Measurements from ENCODE around the gene USP31. TPM values are rescaled to one million over a fixed set of nuclear protein-coding genes. Genes with fewer than 3 reads are reported as not detected.

The USP31 gene
- total RNA-seq, 1 donor from 2014 or later = 8.7 TPM

DNA sequence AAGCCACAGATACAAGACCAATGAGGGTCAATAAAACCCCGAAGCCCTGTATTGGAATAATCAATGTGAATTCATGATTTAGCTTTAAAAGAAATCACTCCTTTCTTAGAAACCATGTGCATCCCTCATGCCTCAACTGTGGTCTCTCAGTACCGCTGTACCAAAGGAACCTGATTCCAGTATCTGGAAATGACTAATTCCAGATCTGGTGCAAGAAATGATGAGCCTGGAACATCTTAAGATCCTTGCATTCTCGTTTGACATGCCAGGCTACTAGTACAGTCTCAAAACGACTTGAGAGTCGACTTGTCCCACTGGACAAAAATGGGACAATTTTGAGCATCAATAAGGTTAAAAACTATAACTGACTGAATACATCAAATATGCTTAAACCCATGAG is 21.2 kb downstream of the USP31 start:
- TF ChIP-seq, protein P1, sequence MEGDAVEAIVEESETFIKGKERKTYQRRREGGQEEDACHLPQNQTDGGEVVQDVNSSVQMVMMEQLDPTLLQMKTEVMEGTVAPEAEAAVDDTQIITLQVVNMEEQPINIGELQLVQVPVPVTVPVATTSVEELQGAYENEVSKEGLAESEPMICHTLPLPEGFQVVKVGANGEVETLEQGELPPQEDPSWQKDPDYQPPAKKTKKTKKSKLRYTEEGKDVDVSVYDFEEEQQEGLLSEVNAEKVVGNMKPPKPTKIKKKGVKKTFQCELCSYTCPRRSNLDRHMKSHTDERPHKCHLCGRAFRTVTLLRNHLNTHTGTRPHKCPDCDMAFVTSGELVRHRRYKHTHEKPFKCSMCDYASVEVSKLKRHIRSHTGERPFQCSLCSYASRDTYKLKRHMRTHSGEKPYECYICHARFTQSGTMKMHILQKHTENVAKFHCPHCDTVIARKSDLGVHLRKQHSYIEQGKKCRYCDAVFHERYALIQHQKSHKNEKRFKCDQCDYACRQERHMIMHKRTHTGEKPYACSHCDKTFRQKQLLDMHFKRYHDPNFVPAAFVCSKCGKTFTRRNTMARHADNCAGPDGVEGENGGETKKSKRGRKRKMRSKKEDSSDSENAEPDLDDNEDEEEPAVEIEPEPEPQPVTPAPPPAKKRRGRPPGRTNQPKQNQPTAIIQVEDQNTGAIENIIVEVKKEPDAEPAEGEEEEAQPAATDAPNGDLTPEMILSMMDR (IDR thresholded peaks at IDR 0.05) = no peak
- Mint-ChIP-seq H3K36me3 (ENCODE audit: low read depth) (no peaks in the 10 kb centered on the region), H3K27me3 (ENCODE audit: low read depth) (no peaks in the 10 kb centered on the region), H3K4me3 (ENCODE audit: unreplicated experiment) (no peak overlapping the region), H3K9me3 (ENCODE audit: low read depth) (no peaks in the 10 kb centered on the region), H3K27ac (ENCODE audit: unreplicated experiment) (no peak overlapping the region), H3K4me1 (ENCODE audit: low read depth) (peaks cover 42% of the 10 kb centered on the region)
- no peak for DNase-seq (ENCODE audit: low spot score)

DNA sequence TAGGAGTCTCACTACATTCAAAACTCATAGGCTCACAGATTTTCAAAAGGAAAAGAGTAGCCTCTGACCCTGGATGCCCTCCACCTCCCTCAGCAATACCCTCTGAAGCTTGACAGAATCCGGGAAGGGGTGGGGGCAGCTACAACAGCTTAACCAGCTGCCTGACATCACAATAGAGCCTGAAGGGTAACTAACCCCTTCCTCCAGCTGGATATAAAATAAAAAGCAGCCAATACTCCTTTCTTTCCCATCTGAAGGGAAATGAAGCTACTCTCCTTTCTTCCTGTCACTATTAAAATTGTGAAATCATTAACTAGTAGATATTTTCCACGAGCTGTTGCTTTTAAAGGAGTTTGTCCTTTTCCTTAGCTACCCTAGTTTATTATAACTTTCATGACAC is 24.0 kb downstream of the USP31 start:
- Mint-ChIP-seq H3K4me3 (ENCODE audit: unreplicated experiment) (no peak overlapping the region), H3K27me3 (ENCODE audit: low read depth) (no peaks in the 10 kb centered on the region), H3K36me3 (ENCODE audit: low read depth) (no peaks in the 10 kb centered on the region), H3K9me3 (ENCODE audit: low read depth) (peaks cover 2% of the 10 kb centered on the region), H3K4me1 (ENCODE audit: low read depth) (peaks cover 28% of the 10 kb centered on the region), H3K27ac (ENCODE audit: unreplicated experiment) (no peak overlapping the region)
- TF ChIP-seq, protein P1 (IDR thresholded peaks at IDR 0.05) = no peak
- no peak for DNase-seq (ENCODE audit: low spot score)

DNA sequence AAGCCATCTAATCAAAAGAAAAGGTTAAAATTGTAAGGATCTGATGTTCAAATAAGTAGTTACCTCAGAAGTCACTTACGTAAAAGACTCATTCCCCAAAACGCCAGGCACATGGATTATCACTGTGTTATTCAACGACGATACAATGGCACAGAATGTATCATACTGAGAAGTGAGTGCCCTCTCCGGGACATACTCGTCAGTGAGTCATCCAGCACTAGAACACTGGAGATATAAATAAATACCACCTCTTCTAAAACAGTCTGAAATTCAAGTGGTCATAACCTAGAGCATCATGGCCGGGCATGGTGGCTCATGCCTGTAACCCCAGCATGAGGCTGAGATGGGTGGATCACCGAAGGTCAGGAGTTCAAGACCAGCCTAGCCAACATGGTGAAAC is 24.9 kb downstream of the USP31 start:
- H3K4me1 Mint-ChIP-seq (ENCODE audit: low read depth) = peaks cover 36% of the 10 kb centered on the region
- H3K27ac Mint-ChIP-seq (ENCODE audit: unreplicated experiment) = peak overlapping the region; percentile 38
- no peak overlapping the region for H3K4me3 Mint-ChIP-seq (ENCODE audit: unreplicated experiment)
- no peaks in the 10 kb centered on the region for H3K36me3 Mint-ChIP-seq (ENCODE audit: low read depth)
- no peaks in the 10 kb centered on the region for H3K27me3 Mint-ChIP-seq (ENCODE audit: low read depth)
- TF ChIP-seq, protein P1 (IDR thresholded peaks at IDR 0.05) = peak; percentile 9
- no peak for DNase-seq (ENCODE audit: low spot score)
- H3K9me3 Mint-ChIP-seq (ENCODE audit: low read depth) = peaks cover 2% of the 10 kb centered on the region

DNA sequence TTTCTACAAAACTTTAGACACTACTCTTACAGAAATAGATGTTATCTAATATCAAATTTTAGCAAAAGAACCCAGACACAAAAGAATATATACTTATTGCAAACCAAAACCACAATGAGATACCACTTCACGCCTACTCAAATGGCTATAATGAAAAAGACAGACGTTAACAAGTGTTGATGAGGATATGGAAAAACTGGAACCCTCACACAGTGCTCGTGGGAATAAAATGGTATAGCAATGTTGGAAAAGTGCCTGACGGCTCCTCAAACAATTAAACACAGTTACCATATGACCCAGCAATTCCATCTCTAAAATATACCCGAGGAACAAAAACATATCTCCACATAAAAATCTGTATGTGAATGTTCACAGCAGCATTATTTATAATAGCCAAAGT is 27.1 kb downstream of the USP31 start:
- Mint-ChIP-seq H3K4me1 (ENCODE audit: low read depth) (peaks cover 41% of the 10 kb centered on the region), H3K27me3 (ENCODE audit: low read depth) (no peaks in the 10 kb centered on the region), H3K27ac (ENCODE audit: unreplicated experiment) (no peak overlapping the region), H3K9me3 (ENCODE audit: low read depth) (peaks cover 2% of the 10 kb centered on the region), H3K4me3 (ENCODE audit: unreplicated experiment) (no peak overlapping the region), H3K36me3 (ENCODE audit: low read depth) (no peaks in the 10 kb centered on the region)
- TF ChIP-seq, protein P1 (IDR thresholded peaks at IDR 0.05) = no peak
- no peak for DNase-seq (ENCODE audit: low spot score)

DNA sequence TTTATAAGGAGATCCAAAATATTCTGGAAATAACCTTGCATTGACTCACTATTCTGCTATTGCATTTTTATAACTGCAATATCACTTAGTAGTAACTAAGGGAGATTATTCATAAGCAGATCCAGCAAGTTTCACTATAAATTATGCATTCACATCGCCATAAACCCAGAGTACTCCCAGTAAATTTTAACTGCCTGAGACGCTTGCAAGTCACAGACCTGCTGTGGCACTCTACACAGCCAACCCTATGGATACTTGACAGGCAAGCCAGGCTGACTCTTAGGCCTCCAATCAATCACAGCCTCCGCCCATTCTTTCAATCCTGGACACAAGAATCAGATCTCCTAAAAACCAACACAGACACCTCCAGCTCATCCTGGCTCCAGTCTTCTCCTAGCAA is 28.2 kb downstream of the USP31 start:
- no peaks in the 10 kb centered on the region for H3K27me3 Mint-ChIP-seq (ENCODE audit: low read depth)
- H3K4me3 Mint-ChIP-seq (ENCODE audit: unreplicated experiment) = no peak overlapping the region
- H3K9me3 Mint-ChIP-seq (ENCODE audit: low read depth) = peaks cover 2% of the 10 kb centered on the region
- DNase-seq (ENCODE audit: low spot score) = no peak
- H3K36me3 Mint-ChIP-seq (ENCODE audit: low read depth) = no peaks in the 10 kb centered on the region
- peaks cover 41% of the 10 kb centered on the region for H3K4me1 Mint-ChIP-seq (ENCODE audit: low read depth)
- TF ChIP-seq, protein P1 (IDR thresholded peaks at IDR 0.05) = no peak
- H3K27ac Mint-ChIP-seq (ENCODE audit: unreplicated experiment) = peak overlapping the region; percentile 14
